GM23338 (cell line): Measurements from ENCODE around the gene LURAP1L. TPM values are rescaled to one million over a fixed set of nuclear protein-coding genes. Genes with fewer than 3 reads are reported as not detected.

Experiments used
- ATAC-seq: fragments of 200-7000 bp; cut with Tn5 transposase; 3 replicates; pipeline ENCODE4 v1.9.1; 2020
- DNase-seq: peaks from one replicate; pipeline ENCODE4 v3.0.0-alpha.2; 2015; ENCODE audit warnings: low spot score
- H2AFZ ChIP-seq: fragments of 200-600 bp; sonication (generic); 2 replicates; pipeline ENCODE4 v1.8.0; 2016; ENCODE audit warnings: antibody characterized with exemption, mild to moderate bottlenecking, moderate library complexity
- H3F3A ChIP-seq: fragments of 200-600 bp; sonication (generic); replicated peaks from 2 replicates; pipeline ENCODE4 v1.8.0; 2017; ENCODE audit warnings: antibody characterized with exemption, mixed run types, low read depth
- H3K27ac ChIP-seq: fragments of 200-600 bp; sonication (generic); 2 replicates; pipeline ENCODE4 v1.6.1; 2016; ENCODE audit warnings: low read depth
- H3K27me3 ChIP-seq: fragments of 200-600 bp; sonication (generic); 2 replicates; pipeline ENCODE4 v1.8.0; 2016; ENCODE audit warnings: mild to moderate bottlenecking, mixed run types, moderate library complexity; ENCODE audit not compliant: insufficient read depth
- H3K36me3 ChIP-seq: fragments of 200-600 bp; sonication (generic); 2 replicates; pipeline ENCODE4 v1.8.0; 2016; ENCODE audit warnings: mild to moderate bottlenecking; ENCODE audit not compliant: insufficient read depth
- H3K4me1 ChIP-seq: fragments of 200-600 bp; sonication (generic); 2 replicates; pipeline ENCODE4 v1.8.0; 2016; ENCODE audit warnings: mild to moderate bottlenecking, moderate library complexity; ENCODE audit not compliant: insufficient read depth
- H3K4me2 ChIP-seq: fragments of 200-600 bp; sonication (generic); 2 replicates; pipeline ENCODE4 v1.7.1; 2017; ENCODE audit warnings: mixed run types
- H3K4me3 ChIP-seq: fragments of 200-600 bp; sonication (generic); 2 replicates; pipeline ENCODE4 v1.6.1; 2016; ENCODE audit warnings: mixed run types
- H3K79me2 ChIP-seq: fragments of 200-600 bp; sonication (generic); replicated peaks from 2 replicates; pipeline ENCODE4 v1.8.0; 2017; ENCODE audit warnings: mild to moderate bottlenecking; ENCODE audit not compliant: insufficient read depth
- H3K9me2 ChIP-seq: fragments of 200-600 bp; sonication (generic); 2 replicates; pipeline ENCODE4 v1.8.0; 2017; ENCODE audit not compliant: insufficient read depth
- H4K20me1 ChIP-seq: fragments of 200-600 bp; sonication (generic); replicated peaks from 2 replicates; pipeline ENCODE4 v1.8.0; 2017; ENCODE audit warnings: mild to moderate bottlenecking; ENCODE audit not compliant: insufficient read depth
- H3K27ac Mint-ChIP-seq: 2 replicates; pipeline ENCODE4 v1.8.0; 2020; ENCODE audit warnings: inconsistent platforms, mild to moderate bottlenecking, moderate library complexity, mixed read lengths
- H3K27me3 Mint-ChIP-seq: 3 replicates; pipeline ENCODE4 v1.8.0; 2022; ENCODE audit warnings: low read depth, mild to moderate bottlenecking, moderate library complexity, mixed read lengths, inconsistent platforms; ENCODE audit not compliant: insufficient read depth, poor library complexity
- H3K36me3 Mint-ChIP-seq: 3 replicates; pipeline ENCODE4 v1.8.0; 2021; ENCODE audit warnings: low read depth, mild to moderate bottlenecking, inconsistent platforms, moderate library complexity, mixed read lengths
- H3K4me1 Mint-ChIP-seq: 3 replicates; pipeline ENCODE4 v1.8.0; 2020; ENCODE audit warnings: mild to moderate bottlenecking, inconsistent platforms, mixed read lengths
- H3K4me3 Mint-ChIP-seq: 3 replicates; pipeline ENCODE4 v1.8.0; 2021; ENCODE audit warnings: moderate library complexity, mild to moderate bottlenecking, inconsistent platforms, mixed read lengths
- H3K9me3 Mint-ChIP-seq: 3 replicates; pipeline ENCODE4 v1.8.0; 2020; ENCODE audit warnings: moderate library complexity, mild to moderate bottlenecking, inconsistent platforms, mixed read lengths
- CREB1 ChIP-seq: fragments of 250-450 bp; sonication (Bioruptor Pico); IDR thresholded peaks from 2 replicates; pipeline ENCODE4 v1.5.0; 2020; ENCODE audit warnings: low read depth, mild to moderate bottlenecking, moderate library complexity
- EZH2 ChIP-seq: fragments of 200-600 bp; sonication (generic); IDR thresholded peaks from one replicate; pipeline ENCODE4 v1.8.0; 2017; ENCODE audit warnings: antibody characterized with exemption, mild to moderate bottlenecking, low read depth; ENCODE audit not compliant: unreplicated experiment
- EZH2phosphoT487 ChIP-seq: fragments of 200-600 bp; sonication (generic); IDR thresholded peaks from one replicate; pipeline ENCODE4 v1.8.1; 2018; ENCODE audit warnings: antibody characterized with exemption; ENCODE audit not compliant: unreplicated experiment
- JUNB ChIP-seq: IDR thresholded peaks from one replicate; pipeline ENCODE4 v1.6.1; 2016; ENCODE audit warnings: antibody characterized with exemption; ENCODE audit not compliant: unreplicated experiment
- NANOG ChIP-seq: IDR thresholded peaks from 2 replicates; pipeline ENCODE4 v1.6.1; 2016; ENCODE audit warnings: antibody characterized with exemption, borderline replicate concordance
- ZNF114 ChIP-seq: fragments of 250-450 bp; sonication (Bioruptor Pico); IDR thresholded peaks from 2 replicates; pipeline ENCODE4 v1.5.0; 2020; ENCODE audit warnings: mild to moderate bottlenecking, moderate library complexity
- ZNF331 ChIP-seq: fragments of 250-450 bp; sonication (Bioruptor Pico); IDR thresholded peaks from 2 replicates; pipeline ENCODE4 v1.5.0; 2020; ENCODE audit warnings: low read depth, mild to moderate bottlenecking, moderate library complexity
- polyA plus RNA-seq: library from polyadenylated mRNA; unstranded; fragments of >200 nt; fragmentation: Nextera tagmentation; extraction: Ambion mirVana; gene quantifications from 2 replicates; pipeline ENCODE4 v1.2.1, GENCODE V29; 2016
- total RNA-seq: library from RNA; depleted of rRNA; stranded (reverse); fragments of >200 nt; shearing (Covaris generic); gene quantifications from 2 replicates; pipeline ENCODE4 v1.2.3, GENCODE V29; 2014
- TF ChIP-seq, protein P1 (sequence below): IDR thresholded peaks from one replicate; pipeline ENCODE4 v1.6.1; 2018; ENCODE audit warnings: antibody characterized with exemption; ENCODE audit not compliant: unreplicated experiment
- TF ChIP-seq, protein P2 (sequence below): IDR thresholded peaks from 2 replicates; pipeline ENCODE4 v1.6.1; 2016; ENCODE audit warnings: antibody characterized with exemption
- TF ChIP-seq, protein P3 (sequence below), 2 experiments: fragments of 200-600 bp in 1 of 2; sonication (generic) in 1 of 2; conservative IDR thresholded peaks; 2 replicates each; pipeline versions ENCODE4 v1.5.1 to v1.6.1; 2016 to 2017; ENCODE audit warnings: antibody characterized with exemption in 2 of 2, low read depth in 2 of 2, mild to moderate bottlenecking in 2 of 2, moderate library complexity in 1 of 2

The LURAP1L gene
- total and polyA plus RNA-seq, 2 experiments from 2014 or later: 1.2 to 1.6 TPM

DNA sequence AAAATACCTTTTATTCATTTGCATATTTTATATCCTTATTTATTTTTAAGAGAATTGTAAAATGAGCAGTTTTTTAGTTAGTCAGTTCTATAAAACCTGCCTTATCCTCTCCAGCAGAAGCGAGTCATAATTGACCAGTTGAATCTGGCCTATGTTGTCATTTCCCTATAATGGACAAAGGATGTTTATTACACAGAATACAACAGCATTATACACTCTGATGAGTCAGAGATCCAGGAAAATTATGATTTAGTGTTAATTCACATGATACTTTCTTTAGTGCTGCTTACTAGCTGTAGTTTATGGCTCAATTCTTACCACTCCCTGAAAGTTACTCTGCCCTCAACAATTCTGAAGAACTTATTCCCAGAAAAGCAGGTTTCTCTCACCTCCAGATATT, 26.8 kb upstream of the LURAP1L start (continued):
- TF ChIP-seq, protein P1, sequence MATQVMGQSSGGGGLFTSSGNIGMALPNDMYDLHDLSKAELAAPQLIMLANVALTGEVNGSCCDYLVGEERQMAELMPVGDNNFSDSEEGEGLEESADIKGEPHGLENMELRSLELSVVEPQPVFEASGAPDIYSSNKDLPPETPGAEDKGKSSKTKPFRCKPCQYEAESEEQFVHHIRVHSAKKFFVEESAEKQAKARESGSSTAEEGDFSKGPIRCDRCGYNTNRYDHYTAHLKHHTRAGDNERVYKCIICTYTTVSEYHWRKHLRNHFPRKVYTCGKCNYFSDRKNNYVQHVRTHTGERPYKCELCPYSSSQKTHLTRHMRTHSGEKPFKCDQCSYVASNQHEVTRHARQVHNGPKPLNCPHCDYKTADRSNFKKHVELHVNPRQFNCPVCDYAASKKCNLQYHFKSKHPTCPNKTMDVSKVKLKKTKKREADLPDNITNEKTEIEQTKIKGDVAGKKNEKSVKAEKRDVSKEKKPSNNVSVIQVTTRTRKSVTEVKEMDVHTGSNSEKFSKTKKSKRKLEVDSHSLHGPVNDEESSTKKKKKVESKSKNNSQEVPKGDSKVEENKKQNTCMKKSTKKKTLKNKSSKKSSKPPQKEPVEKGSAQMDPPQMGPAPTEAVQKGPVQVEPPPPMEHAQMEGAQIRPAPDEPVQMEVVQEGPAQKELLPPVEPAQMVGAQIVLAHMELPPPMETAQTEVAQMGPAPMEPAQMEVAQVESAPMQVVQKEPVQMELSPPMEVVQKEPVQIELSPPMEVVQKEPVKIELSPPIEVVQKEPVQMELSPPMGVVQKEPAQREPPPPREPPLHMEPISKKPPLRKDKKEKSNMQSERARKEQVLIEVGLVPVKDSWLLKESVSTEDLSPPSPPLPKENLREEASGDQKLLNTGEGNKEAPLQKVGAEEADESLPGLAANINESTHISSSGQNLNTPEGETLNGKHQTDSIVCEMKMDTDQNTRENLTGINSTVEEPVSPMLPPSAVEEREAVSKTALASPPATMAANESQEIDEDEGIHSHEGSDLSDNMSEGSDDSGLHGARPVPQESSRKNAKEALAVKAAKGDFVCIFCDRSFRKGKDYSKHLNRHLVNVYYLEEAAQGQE: no peak
- TF ChIP-seq NANOG (no peak), EZH2 (no peak), CREB1 (CRISPR knock-in tag) (no peak), ZNF331 (no peak), JUNB (no peak), EZH2phosphoT487 (no peak), ZNF114 (CRISPR knock-in tag) (no peak)
- TF ChIP-seq, protein P2, sequence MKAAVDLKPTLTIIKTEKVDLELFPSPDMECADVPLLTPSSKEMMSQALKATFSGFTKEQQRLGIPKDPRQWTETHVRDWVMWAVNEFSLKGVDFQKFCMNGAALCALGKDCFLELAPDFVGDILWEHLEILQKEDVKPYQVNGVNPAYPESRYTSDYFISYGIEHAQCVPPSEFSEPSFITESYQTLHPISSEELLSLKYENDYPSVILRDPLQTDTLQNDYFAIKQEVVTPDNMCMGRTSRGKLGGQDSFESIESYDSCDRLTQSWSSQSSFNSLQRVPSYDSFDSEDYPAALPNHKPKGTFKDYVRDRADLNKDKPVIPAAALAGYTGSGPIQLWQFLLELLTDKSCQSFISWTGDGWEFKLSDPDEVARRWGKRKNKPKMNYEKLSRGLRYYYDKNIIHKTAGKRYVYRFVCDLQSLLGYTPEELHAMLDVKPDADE: no peak

DNA sequence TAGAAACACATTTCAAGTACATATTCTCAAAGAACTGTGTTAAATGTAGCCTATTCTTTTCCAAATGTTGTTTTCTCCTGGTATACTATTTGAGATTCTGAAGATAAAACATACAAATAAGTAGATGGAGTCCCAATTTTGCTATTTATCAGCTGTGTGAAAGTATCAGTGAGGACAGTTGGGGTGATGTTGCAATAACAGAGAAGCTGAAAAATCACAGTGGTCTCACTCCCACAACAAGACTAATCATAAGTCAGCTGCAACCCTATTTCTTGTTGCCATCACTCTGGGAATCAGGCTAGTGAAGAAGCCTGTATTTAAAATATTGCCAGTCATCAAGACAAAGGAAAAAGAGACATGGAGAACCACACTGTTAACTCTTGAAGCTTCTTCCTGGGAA, 25.9 kb upstream of the LURAP1L start:
- Mint-ChIP-seq H3K27ac (no peak overlapping the region), H3K27me3 (no peaks in the 10 kb centered on the region), H3K36me3 (no peaks in the 10 kb centered on the region), H3K4me1 (no peaks in the 10 kb centered on the region), H3K4me3 (no peak overlapping the region), H3K9me3 (no peaks in the 10 kb centered on the region)
- H3K79me2 ChIP-seq: no peaks in the 10 kb centered on the region
- no peaks in the 10 kb centered on the region for H3K27me3 ChIP-seq
- H3K4me2 ChIP-seq: no peak overlapping the region
- no peaks in the 10 kb centered on the region for H3K4me1 ChIP-seq
- no peak overlapping the region for H3K27ac ChIP-seq
- no peaks in the 10 kb centered on the region for H3K36me3 ChIP-seq
- H3K9me2 ChIP-seq: no peaks in the 10 kb centered on the region
- no peaks in the 10 kb centered on the region for H4K20me1 ChIP-seq
- ATAC-seq (no peak), DNase-seq (no peak)
- TF ChIP-seq, protein P3, sequence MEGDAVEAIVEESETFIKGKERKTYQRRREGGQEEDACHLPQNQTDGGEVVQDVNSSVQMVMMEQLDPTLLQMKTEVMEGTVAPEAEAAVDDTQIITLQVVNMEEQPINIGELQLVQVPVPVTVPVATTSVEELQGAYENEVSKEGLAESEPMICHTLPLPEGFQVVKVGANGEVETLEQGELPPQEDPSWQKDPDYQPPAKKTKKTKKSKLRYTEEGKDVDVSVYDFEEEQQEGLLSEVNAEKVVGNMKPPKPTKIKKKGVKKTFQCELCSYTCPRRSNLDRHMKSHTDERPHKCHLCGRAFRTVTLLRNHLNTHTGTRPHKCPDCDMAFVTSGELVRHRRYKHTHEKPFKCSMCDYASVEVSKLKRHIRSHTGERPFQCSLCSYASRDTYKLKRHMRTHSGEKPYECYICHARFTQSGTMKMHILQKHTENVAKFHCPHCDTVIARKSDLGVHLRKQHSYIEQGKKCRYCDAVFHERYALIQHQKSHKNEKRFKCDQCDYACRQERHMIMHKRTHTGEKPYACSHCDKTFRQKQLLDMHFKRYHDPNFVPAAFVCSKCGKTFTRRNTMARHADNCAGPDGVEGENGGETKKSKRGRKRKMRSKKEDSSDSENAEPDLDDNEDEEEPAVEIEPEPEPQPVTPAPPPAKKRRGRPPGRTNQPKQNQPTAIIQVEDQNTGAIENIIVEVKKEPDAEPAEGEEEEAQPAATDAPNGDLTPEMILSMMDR (conservative IDR thresholded peaks at IDR 0.05; ENCODE audit: low read depth in 2 of 2): no peak
- no peak for TF ChIP-seq EZH2
- no peak for TF ChIP-seq NANOG
- no peaks in the 10 kb centered on the region for H3F3A ChIP-seq
- no peak overlapping the region for H3K4me3 ChIP-seq
- H2AFZ ChIP-seq: no peak overlapping the region
